GM19193 (cell line): ENCODE data around the gene CRB1.

Experiments
- POLR2A ChIP-seq: IDR thresholded peaks from 4 replicates; pipeline ENCODE4 v1.6.1; 2011; ENCODE audit not compliant: insufficient read depth, insufficient read length; ENCODE audit errors: extremely low read depth

The CRB1 gene

DNA sequence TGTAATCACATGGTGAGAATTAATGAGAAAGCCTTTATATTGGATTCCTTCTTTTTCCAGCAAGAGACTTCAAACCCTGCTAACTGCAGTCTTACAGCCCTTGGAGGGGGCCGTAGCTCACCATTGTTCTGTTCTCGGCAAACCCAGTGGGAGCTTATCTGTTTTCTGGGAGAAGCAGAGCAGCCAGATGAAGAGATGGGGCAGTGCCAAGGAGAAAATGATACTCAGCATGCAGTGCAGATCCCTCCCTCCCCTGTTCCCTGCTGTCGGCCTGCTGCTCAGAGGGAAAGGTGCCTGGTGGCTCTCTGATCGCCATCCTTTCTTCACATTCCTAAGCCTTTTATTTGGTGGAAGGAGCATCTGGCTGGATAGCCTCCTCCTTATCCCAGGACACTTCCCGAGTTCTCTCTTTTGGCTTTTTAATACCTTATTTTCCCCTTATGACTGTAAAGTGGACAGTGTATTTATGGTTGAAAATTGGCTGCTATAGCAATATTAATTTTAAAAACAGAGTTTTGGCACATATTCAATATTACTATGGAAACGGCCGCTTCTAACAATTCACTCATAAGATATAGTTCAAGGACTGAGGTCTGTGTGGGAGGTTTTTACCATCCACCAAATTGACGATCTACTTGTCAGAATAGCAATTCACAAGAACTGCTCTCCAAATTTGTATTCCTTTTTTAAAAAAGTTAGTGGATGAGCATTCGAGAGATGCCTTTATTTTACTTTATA is 203.4 kb downstream of the CRB1 start:
- TF ChIP-seq POLR2A = no peak

DNA sequence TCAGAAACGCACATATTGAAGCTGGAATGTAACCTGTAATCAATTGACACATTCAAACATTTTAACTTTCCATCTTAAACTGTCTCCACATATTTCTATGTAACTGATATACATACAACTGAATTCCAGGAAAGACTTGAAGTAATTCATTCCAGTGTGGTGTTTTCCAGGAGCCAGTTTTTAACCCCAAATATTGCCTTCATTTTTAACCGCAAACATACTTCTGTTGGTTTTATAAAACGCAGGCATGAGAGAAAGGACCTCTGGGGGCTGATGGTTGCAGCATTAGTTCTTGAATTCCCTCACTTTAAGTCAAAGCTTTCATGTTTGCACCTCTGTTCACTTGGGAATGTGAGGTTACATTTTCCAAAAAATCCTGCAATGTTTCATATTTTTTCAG is 204.1 kb downstream of the CRB1 start:
- TF ChIP-seq POLR2A = no peak

DNA sequence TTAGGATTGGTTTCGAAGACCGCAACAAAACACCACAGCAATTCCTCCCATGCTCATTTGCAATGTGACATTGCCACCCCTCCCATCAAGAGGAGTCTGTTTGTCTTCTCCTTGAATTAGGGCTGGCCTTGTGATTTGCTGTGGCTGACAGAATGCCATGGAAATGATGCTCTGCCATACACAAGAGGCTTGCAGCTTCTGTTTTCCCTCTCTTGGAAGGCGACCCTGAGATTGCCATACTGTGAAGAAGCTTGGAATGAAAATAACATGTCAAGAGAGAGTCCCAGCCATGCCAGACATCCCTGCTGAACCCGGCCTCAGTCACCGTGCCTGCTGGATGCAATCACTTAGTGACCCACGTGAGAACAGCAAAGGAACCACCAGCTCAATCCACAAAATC is 212.4 kb downstream of the CRB1 start:
- no peak for TF ChIP-seq POLR2A

DNA sequence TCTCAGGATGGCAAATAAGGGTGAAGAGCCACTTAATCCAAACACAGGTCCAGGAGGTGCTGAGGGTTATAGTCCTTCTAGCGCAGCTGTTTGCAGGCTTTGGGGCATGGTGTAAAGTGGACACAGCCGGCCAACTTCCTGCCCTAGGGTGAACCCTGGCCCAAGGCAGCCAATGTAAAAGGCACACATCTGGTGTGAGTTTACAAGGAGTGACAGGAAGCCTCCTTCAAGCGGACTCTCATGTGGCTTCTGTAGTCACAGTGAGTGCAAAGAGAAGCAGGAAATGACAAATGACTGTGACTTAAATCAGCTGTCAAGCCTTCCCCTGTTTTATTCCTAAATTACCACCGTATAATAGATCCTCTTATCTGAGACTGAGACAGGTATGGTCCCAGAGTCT is 213.0 kb downstream of the CRB1 start:
- no peak for TF ChIP-seq POLR2A

DNA sequence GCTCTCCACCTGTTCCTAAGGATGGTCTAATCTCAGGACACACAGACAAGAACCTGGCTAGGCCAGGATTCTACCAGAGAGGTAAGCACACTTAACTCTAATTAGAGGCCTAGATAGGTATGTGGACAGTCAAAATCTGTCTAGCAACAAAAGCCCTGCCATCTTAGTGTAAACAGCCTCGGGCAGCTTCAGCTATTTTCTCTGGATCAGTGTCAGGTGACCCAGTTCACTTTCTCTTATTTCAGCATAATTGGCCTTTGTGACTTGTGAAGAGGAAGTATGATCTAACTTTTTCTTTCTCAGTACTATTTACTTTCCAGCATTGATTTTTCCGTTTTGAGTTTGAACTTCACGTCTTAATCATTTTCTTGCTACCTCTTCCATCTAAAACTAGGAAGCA is 217.7 kb downstream of the CRB1 start:
- TF ChIP-seq POLR2A = no peak

DNA sequence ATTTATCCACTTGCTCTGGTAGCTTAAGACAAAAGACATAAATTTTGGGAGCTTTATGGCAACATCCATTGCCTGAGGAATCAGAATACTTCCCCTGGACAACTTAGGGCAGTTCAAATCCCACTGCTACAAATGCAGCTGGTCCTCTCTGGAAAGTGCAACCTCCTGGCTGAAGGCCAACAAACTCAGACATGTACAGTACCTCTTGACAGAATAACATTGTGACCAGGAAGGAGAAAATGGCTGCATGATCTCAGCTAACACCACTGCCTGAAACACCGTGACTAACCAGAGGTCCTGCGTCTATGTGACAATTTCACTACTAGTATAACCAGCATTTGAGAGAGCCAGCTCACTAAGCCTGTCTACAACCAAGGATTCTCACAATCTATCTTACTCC is 218.9 kb downstream of the CRB1 start:
- no peak for TF ChIP-seq POLR2A

DNA sequence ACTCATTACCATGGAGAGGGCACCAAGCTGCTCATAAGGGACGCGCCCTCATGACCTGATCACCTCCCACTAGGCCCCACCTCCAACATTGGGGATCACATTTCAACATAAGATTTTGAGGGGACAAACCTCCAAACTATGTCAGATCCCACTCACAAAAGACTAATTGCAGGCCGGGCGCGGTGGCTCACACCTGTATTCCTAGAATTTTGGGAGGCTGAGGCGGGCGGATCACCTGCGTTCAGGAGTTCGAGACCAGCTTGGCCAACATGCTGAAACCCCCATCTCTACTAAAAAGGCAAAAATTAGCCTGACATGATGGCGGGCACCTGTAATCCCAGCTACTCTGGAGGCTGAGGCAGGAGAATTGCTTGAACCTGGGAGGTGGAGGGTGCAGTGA is 228.7 kb downstream of the CRB1 start:
- TF ChIP-seq POLR2A = no peak

DNA sequence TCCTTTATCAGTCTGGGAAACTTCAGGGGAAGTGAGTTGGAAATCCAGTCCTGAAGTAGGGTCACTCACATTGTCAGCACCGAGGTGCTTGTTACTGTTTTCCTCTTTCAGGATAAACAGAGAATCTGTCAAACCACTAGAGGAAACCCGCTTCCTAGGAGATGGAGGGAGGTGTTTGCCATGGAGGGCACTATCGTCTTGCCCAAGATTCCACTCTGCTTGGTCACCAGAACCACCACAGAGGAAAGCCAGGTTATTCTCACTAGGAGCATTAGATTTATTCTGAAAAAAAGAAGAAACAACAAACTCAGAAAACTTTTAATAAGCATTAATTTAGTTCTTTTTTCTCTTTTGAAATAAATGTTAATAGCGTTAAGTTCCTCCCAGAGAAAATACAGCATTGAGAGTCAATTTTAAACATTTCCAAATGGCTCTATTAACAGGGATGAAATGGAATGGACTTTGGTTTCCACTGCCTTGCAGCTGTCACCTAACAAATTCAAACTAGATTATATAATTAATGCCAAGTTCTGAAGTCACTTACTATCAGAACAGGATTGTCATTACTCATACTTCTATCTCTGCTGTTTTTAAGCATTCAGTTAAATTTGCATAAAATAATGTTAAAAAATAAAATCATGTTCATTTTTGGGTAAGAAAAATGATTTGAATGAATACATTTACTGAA is 242.8 kb downstream of the CRB1 start:
- TF ChIP-seq POLR2A = no peak

DNA sequence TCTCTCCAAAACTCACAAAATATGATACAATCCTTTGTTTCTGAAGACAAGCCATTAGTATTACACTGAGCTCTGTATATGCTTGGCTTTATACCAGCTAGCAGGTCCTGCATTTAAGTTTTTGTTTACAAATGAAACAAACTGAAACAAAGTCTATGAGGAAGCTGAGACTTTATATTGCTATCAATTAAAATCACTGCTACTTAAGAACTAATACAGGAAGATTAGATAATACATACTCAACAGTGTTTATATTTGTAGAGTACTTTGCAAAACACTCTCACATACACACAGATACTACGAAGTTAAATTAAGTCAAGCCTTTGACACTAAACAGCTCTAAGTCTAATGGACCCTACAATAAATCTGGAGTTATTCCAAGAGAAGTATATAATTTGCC is 247.4 kb downstream of the CRB1 start:
- no peak for TF ChIP-seq POLR2A

DNA sequence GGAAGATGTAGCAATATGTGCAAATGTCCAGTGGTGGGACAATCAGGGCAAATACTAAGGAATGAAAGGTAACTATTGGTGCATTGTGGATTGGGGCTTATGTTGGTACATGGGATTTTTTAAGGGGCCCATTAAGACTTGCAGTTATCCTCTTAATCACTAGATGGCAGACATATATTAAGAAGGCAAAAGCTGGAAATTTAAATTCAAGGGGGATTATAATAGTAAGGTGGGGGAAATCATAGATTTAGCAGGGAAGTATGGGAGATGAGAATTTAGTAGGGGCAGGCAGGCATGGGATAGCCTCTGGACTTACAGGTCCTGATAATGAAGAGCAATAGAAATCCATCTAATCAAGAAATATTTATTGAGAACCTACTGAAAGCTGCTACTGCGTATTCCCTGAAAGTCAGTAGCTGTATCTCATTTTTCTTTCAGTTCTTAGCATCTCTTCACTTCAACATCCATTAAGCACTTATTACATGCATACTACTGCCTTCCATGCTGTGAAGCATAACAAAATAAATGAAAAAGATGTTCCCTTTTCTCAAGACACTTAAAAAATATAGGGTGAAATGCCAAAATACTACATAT is 251.8 kb downstream of the CRB1 start:
- no peak for TF ChIP-seq POLR2A

DNA sequence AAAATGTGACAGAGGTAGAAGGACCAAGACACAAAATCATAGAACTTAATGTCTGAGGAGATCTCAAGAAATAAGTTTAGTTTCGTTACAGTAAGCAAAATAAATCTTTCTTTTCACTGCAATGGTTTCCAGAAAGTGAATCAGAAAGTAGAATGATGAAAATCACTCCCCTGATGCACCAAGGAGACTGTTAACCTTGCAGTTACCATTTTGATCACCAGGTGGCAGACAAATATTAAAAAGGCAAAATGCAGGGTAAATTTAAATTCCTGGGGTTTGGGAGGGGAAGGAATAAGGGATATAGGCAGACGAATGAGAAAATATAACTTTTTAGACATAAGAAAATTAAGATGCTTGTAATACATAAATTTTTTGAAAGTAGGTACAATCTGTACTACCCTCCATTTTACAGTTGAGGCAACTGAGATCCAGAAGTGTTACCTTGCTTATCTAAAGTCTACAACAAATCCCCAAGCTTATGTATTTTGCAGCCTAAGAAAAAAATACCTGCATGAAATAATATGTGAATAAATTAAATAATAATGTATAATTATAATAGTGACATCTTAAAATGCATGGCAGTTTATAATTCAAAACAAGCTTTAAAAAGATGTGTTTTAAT is 253.2 kb downstream of the CRB1 start:
- no peak for TF ChIP-seq POLR2A

DNA sequence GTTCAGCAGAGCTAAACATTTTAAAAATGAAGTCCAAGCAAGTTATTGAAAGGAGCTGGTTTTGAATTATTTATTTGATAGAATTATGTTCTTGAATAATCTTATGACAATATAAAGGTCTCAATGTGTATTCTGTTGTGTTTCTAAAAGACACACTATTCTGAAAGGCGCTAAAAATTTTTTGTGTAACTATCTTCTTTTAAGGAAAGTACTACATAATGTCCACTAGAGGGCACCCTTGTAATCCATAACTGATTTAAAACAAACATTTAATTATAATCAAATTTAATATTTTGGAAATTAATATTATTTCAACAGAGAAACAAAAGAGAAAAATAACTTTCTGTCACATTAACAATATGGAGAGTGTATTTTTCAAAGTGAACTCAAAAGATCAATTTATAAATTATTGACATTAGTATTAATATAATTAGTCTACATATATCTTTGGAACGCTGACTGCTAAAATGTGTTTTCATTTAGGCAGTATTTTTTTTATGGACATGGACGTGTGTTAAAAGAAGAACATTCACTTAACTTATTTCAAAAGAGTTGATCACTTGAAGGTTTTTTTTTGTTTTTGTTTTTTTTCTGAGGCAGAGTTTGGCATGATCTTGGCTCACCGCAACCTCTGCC is 258.8 kb downstream of the CRB1 start:
- no peak for TF ChIP-seq POLR2A
